HepG2 (cell line): ENCODE measurements around the gene C11orf21. TPM values are rescaled to one million over a fixed set of nuclear protein-coding genes. Genes with fewer than 3 reads are reported as not detected.

ENCODE experiments used
- ATAC-seq: fragments of 200-7000 bp; cut with Tn5 transposase; 3 replicates; pipeline ENCODE4 v1.9.1; 2020; ENCODE audit warnings: mild to moderate bottlenecking, moderate library complexity
- BruUV-seq: library from RNA; stranded (reverse); fragments of 400-500 nt; replicated peaks from 2 replicates; lab custom pipeline; 2021; lab: Mats Ljungman, UMichigan
- CTCF ChIA-PET: fragments of 300-600 bp; formaldehyde crosslinking; extraction: SDS; loops from one replicate; lab custom pipeline; 2021; ENCODE audit warnings: low total read pairs, inconsistent platforms, low intra/inter-chr PET ratio; lab: Yijun Ruan, JAX
- POLR2A ChIA-PET: fragments of 350-600 bp; sonication (Branson Sonifier 250); formaldehyde crosslinking; loops from one replicate; lab custom pipeline; 2020; ENCODE audit warnings: antibody characterized with exemption, inconsistent platforms; lab: Yijun Ruan, JAX
- DNase-seq: peaks from one replicate; pipeline ENCODE4 v3.0.0-alpha.2; 2015; ENCODE audit warnings: low spot score
- FAIRE-seq: peaks from 3 replicates; lab custom pipeline; 2011; peaks lifted over from hg19 to GRCh38; lab: Jason Lieb, UNC
- H2AFZ ChIP-seq: one replicate; pipeline ENCODE4 v1.6.1; 2011; ENCODE audit warnings: low read length, inconsistent platforms
- H3K27ac ChIP-seq: fragments of 300-600 bp; 3 replicates; pipeline ENCODE4 v1.8.0; 2011; ENCODE audit warnings: mixed run types, mild to moderate bottlenecking, mixed read lengths, low read length, inconsistent platforms; ENCODE audit not compliant: insufficient read depth; ENCODE audit errors: extremely low read length
- H3K27me3 ChIP-seq, 2 experiments: fragments of 200-600 bp in 1 of 2; 2 replicates in 1 of 2; 3 replicates in 1 of 2; pipeline versions ENCODE4 v1.6.0 to v1.8.0; 2011; ENCODE audit warnings: low read length in 2 of 2, mild to moderate bottlenecking in 2 of 2, moderate library complexity in 2 of 2, inconsistent platforms in 1 of 2; ENCODE audit not compliant: insufficient read depth in 2 of 2, control insufficient read depth in 1 of 2
- H3K36me3 ChIP-seq, 2 experiments: fragments of 200-600 bp in 1 of 2; replicated peaks in 1 of 2; 2 replicates in 1 of 2; 3 replicates in 1 of 2; pipeline versions ENCODE4 v1.5.1 to v1.8.0; 2011; ENCODE audit warnings: low read length in 2 of 2, inconsistent platforms in 1 of 2; ENCODE audit not compliant: insufficient read depth in 2 of 2, control insufficient read depth in 1 of 2
- H3K4me1 ChIP-seq: 2 replicates; pipeline ENCODE4 v1.5.1; 2012; ENCODE audit warnings: low read length, inconsistent platforms; ENCODE audit not compliant: insufficient read depth
- H3K4me2 ChIP-seq: 2 replicates; pipeline ENCODE4 v1.6.0; 2011; ENCODE audit warnings: low read depth, low read length, inconsistent platforms
- H3K4me3 ChIP-seq, 3 experiments: fragments of 200-600 bp in 1 of 3; sonication (generic), shearing (Covaris generic) in 1 of 3; replicated peaks in 1 of 3; 2 replicates each; pipeline ENCODE4 v1.5.1; 2011 to 2016; ENCODE audit warnings: low read length in 3 of 3, inconsistent platforms in 2 of 3, low read depth in 2 of 3, mild to moderate bottlenecking in 2 of 3, control low read depth in 1 of 3, mixed read lengths in 1 of 3; ENCODE audit not compliant: insufficient read depth in 1 of 3
- H3K79me2 ChIP-seq: one replicate; pipeline ENCODE4 v1.6.1; 2011; ENCODE audit warnings: low read length, inconsistent platforms; ENCODE audit not compliant: insufficient read depth
- H3K9ac ChIP-seq: 2 replicates; pipeline ENCODE4 v1.6.0; 2011; ENCODE audit warnings: mild to moderate bottlenecking, low read depth, low read length, inconsistent platforms; ENCODE audit not compliant: insufficient read depth
- H3K9me3 ChIP-seq: 2 replicates; pipeline ENCODE4 v1.5.1; 2012; ENCODE audit warnings: mild to moderate bottlenecking, low read length
- H4K20me1 ChIP-seq: 2 replicates; pipeline ENCODE4 v1.6.0; 2011; ENCODE audit warnings: inconsistent platforms, mild to moderate bottlenecking, low read length, moderate library complexity; ENCODE audit not compliant: insufficient read depth
- FOSL1 ChIP-seq: sonication (generic); formaldehyde crosslinking; IDR thresholded peaks from 2 replicates; pipeline ENCODE4 v1.9.0; 2021; ENCODE audit warnings: missing genetic modification reagents, borderline replicate concordance
- GTF2F1 ChIP-seq: fragments of 150-350 bp; IDR thresholded peaks from 2 replicates; pipeline ENCODE4 v1.6.1; 2014; ENCODE audit warnings: low read length
- KDM4B ChIP-seq: sonication (generic); formaldehyde crosslinking; IDR thresholded peaks from 2 replicates; pipeline ENCODE4 v1.4.0; 2020; ENCODE audit warnings: missing genetic modification reagents
- KDM5A ChIP-seq: fragments of 200-600 bp; sonication (generic); IDR thresholded peaks from 2 replicates; pipeline ENCODE4 v1.7.0; 2018; ENCODE audit warnings: antibody characterized with exemption, mild to moderate bottlenecking, low read length, borderline replicate concordance
- KLF13 ChIP-seq: sonication (generic); formaldehyde crosslinking; IDR thresholded peaks from 2 replicates; pipeline ENCODE4 v1.4.0; 2020; ENCODE audit warnings: mild to moderate bottlenecking, missing genetic modification reagents
- KMT2A ChIP-seq: sonication (generic); formaldehyde crosslinking; IDR thresholded peaks from 2 replicates; pipeline ENCODE4 v1.4.0; 2020; ENCODE audit warnings: missing genetic modification reagents
- MAFF ChIP-seq: IDR thresholded peaks from 2 replicates; pipeline ENCODE4 v1.6.1; 2011; ENCODE audit warnings: low read depth, low read length, improper control_type of control experiment
- NFE2 ChIP-seq: sonication (generic); formaldehyde crosslinking; IDR thresholded peaks from 2 replicates; pipeline ENCODE4 v1.4.0; 2020; ENCODE audit warnings: missing genetic modification reagents
- NFYC ChIP-seq: IDR thresholded peaks from 2 replicates; pipeline ENCODE4 v1.6.1; 2016; ENCODE audit warnings: missing genetic modification reagents, missing compliant biosample characterization
- NR2F2 ChIP-seq: IDR thresholded peaks from 2 replicates; pipeline ENCODE4 v1.6.1; 2012; ENCODE audit warnings: low read depth, inconsistent platforms, borderline replicate concordance
- PLRG1 ChIP-seq: fragments of 450-650 bp; conservative IDR thresholded peaks from 2 replicates; pipeline ENCODE4 v1.6.1; 2016
- PRPF4 ChIP-seq: fragments of 200-400 bp; formaldehyde crosslinking; IDR thresholded peaks from 2 replicates; pipeline ENCODE4 v1.6.1; 2016; ENCODE audit warnings: low read length, low read depth; ENCODE audit not compliant: poor library complexity, severe bottlenecking
- ZMAT3 ChIP-seq: sonication (generic); formaldehyde crosslinking; conservative IDR thresholded peaks from 2 replicates; pipeline ENCODE4 v1.7.0; 2021; ENCODE audit warnings: missing genetic modification reagents
- ZNF12 ChIP-seq: sonication (generic); formaldehyde crosslinking; IDR thresholded peaks from 2 replicates; pipeline ENCODE4 v1.5.0; 2020; ENCODE audit warnings: missing genetic modification reagents
- ZNF3 ChIP-seq: IDR thresholded peaks from 2 replicates; pipeline ENCODE4 v1.7.0; 2017; ENCODE audit warnings: inconsistent platforms
- ZNF432 ChIP-seq: sonication (generic); formaldehyde crosslinking; IDR thresholded peaks from 2 replicates; pipeline ENCODE4 v1.5.0; 2020; ENCODE audit warnings: missing genetic modification reagents, mild to moderate bottlenecking, borderline replicate concordance
- WGBS: methylation state at CpG from one replicate; pipeline ENCODE4 v1.1.6; 2017; ENCODE audit warnings: low lambda C conversion rate; 5-methylcytosine and 5-hydroxymethylcytosine counted together
- in situ Hi-C: cut with HindIII; loops from 2 replicates; pipeline ENCODE4 v1.10.0; 2017; ENCODE audit warnings: low pct_unique_long_range_greater_than_20kb; ENCODE audit not compliant: extremely low pct_ligation_motif_present
- intact Hi-C: fragments of 100-400 bp; cut with micrococcal nuclease; formaldehyde crosslinking; loops from one replicate; pipeline ENCODE4 v1.10.0; 2022; ENCODE audit not compliant: unreplicated experiment
- polyA plus RNA-seq, 8 experiments: library from polyadenylated mRNA; depleted of rRNA in 3 of 8; stranded (reverse) in 7 of 8; unstranded in 1 of 8; fragments of >200 nt; fragmentation: Illumina TruSeq in 4 of 8; extraction: Trizol in 4 of 8; gene quantifications; 2 replicates each; pipeline versions ENCODE4 v1.2.1 to v1.2.3, GENCODE V29; 2011 to 2016; ENCODE audit warnings: low read depth in 4 of 8, missing spikeins in 1 of 8, mixed read lengths in 1 of 8; ENCODE audit not compliant: insufficient read depth in 1 of 8
- total RNA-seq, 5 experiments: library from RNA; depleted of rRNA; stranded (reverse); fragments of >200 nt; fragmentation: Illumina TruSeq; extraction: Trizol; gene quantifications; 2 replicates each; pipeline ENCODE4 v1.2.3, GENCODE V29; 2016; ENCODE audit warnings: low read depth in 1 of 5
- TF ChIP-seq, protein P1 (sequence below), 2 experiments: sonication (generic) in 1 of 2; formaldehyde crosslinking in 1 of 2; IDR thresholded peaks; 2 replicates each; pipeline versions ENCODE4 v1.6.1 to v1.9.0; 2014 to 2022; ENCODE audit warnings: antibody characterized with exemption in 1 of 2, borderline replicate concordance in 1 of 2, inconsistent platforms in 1 of 2, low read depth in 1 of 2, missing genetic modification reagents in 1 of 2
- TF ChIP-seq, protein P2 (sequence below): IDR thresholded peaks from 2 replicates; pipeline ENCODE4 v1.6.1; 2016; ENCODE audit warnings: low read depth

Gene C11orf21
- total and polyA plus RNA-seq, 2 of the 13 experiments (the other 11 are each of a cell fraction or from before 2014, with no cell fraction given) = 0.08 TPM; not detected in 1

DNA sequence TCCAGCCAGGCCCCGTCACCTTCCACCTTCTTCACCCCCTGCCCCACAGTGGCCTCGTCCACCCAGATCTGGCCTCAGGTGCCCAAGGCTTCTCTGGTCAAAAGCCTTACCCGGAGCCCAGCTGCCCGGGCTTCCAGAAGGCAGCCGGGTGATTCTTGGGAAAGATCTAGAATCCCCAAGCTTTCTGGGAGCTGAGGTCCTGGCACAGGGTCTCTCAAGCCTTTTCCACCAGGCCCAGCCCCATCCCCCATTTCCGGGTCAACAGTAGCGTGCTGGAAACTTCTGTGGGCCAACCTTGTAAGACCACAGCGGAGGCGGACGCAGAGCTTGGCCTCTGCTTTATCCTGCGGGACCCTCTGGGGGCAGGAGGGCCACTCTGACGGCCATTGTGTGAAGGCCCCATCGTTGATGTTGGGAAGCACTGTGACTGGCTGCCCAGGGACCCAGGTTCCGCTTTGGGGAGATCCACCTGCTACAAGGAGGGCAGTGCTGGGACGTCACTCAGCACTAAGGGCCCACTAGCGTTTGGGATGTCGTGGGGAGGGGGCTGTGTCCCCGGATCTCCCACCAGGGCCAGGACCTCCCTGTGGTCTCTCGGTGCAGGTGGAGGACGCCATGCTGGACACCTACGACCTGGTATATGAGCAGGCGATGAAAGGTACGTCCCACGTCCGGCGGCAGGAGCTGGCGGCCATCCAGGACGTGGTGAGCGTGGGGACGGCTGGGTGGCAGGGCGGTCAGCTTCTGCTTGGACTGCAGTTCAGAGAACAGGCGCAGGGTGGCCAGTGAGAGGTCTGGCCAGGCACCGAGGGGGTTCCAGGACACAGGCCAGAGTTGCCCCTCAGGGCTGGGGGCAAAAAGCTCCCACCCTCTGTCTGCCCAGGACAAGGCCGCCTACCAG is 11.6 kb upstream of the C11orf21 start:
- in situ Hi-C loops (loop anchor here (5.0 kb wide), 2 partner anchors 104 to 214 kb away; no protein-coding TSS in a partner anchor), intact Hi-C loops (loop anchor here (10.0 kb wide), 1 partner anchor 222 kb away; no protein-coding TSS in a partner anchor)
- no peak overlapping the region for H3K27ac ChIP-seq
- CTCF ChIA-PET = no interaction called here
- H4K20me1 ChIP-seq = no peaks in the 10 kb centered on the region
- H3K4me1 ChIP-seq = no peaks in the 10 kb centered on the region
- H3K4me3 ChIP-seq = no peak overlapping the region
- no peak overlapping the region for H3K4me2 ChIP-seq
- no peak overlapping the region for H2AFZ ChIP-seq
- POLR2A ChIA-PET = no interaction called here
- peaks cover 14 to 36% of the 10 kb centered on the region in 2 experiments; a peak in 3 of 5 replicates for H3K27me3 ChIP-seq
- H3K9ac ChIP-seq = no peak overlapping the region
- BruUV-seq = no TSS peak
- FAIRE-seq (no peak), DNase-seq (no peak), ATAC-seq (peak; percentile 17; the same call in 2 of the 3 replicates)
- H3K36me3 ChIP-seq = no peaks in the 10 kb centered on the region
- H3K9me3 ChIP-seq = no peaks in the 10 kb centered on the region
- TF ChIP-seq KLF13 (CRISPR knock-in tag) (no peak), KDM4B (CRISPR knock-in tag) (no peak), ZMAT3 (no peak), ZNF12 (no peak), KDM5A (no peak), FOSL1 (CRISPR knock-in tag) (no peak), NFE2 (CRISPR knock-in tag) (no peak), KMT2A (CRISPR knock-in tag) (no peak), ZNF432 (CRISPR knock-in tag) (no peak), ZNF3 (CRISPR knock-in tag) (no peak), NFYC (CRISPR knock-in tag) (no peak), PRPF4 (no peak), GTF2F1 (no peak), PLRG1 (no peak), NR2F2 (no peak), MAFF (no peak)
- TF ChIP-seq, protein P1, sequence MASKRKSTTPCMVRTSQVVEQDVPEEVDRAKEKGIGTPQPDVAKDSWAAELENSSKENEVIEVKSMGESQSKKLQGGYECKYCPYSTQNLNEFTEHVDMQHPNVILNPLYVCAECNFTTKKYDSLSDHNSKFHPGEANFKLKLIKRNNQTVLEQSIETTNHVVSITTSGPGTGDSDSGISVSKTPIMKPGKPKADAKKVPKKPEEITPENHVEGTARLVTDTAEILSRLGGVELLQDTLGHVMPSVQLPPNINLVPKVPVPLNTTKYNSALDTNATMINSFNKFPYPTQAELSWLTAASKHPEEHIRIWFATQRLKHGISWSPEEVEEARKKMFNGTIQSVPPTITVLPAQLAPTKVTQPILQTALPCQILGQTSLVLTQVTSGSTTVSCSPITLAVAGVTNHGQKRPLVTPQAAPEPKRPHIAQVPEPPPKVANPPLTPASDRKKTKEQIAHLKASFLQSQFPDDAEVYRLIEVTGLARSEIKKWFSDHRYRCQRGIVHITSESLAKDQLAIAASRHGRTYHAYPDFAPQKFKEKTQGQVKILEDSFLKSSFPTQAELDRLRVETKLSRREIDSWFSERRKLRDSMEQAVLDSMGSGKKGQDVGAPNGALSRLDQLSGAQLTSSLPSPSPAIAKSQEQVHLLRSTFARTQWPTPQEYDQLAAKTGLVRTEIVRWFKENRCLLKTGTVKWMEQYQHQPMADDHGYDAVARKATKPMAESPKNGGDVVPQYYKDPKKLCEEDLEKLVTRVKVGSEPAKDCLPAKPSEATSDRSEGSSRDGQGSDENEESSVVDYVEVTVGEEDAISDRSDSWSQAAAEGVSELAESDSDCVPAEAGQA (IDR thresholded peaks at IDR 0.05; ENCODE audit: low read depth) = no peak
- TF ChIP-seq, protein P1 (CRISPR knock-in tag; IDR thresholded peaks at IDR 0.05; ENCODE audit: borderline replicate concordance) = no peak
- TF ChIP-seq, protein P2, sequence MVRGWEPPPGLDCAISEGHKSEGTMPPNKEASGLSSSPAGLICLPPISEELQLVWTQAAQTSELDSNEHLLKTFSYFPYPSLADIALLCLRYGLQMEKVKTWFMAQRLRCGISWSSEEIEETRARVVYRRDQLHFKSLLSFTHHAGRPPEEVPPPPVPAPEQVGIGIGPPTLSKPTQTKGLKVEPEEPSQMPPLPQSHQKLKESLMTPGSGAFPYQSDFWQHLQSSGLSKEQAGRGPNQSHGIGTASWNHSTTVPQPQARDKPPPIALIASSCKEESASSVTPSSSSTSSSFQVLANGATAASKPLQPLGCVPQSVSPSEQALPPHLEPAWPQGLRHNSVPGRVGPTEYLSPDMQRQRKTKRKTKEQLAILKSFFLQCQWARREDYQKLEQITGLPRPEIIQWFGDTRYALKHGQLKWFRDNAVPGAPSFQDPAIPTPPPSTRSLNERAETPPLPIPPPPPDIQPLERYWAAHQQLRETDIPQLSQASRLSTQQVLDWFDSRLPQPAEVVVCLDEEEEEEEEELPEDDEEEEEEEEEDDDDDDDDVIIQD (CRISPR knock-in tag) = no peak
- WGBS = 38% methylated on average over 13 of the region's 34 CpGs
- no peaks in the 10 kb centered on the region for H3K79me2 ChIP-seq
